Measurements from ENCODE around the gene DCDC2.
"Not testable (repeated sequence)": the region's sequence is repeated elsewhere in the genome, so short reads cannot be mapped to it uniquely, and the experiment has no call there.

The DCDC2 gene

GRCh38 chr6:24225838-24226237 is 132.0 kb downstream of the DCDC2 start:
- H3K4me3 ChIP-seq (ENCODE audit: control insufficient read depth, low read depth, low read length) = no peak overlapping the region
- no peak for DNase-seq (ENCODE audit: low read depth)
- TF ChIP-seq CTCF (conservative IDR thresholded peaks at IDR 0.05; ENCODE audit: control insufficient read depth, insufficient read depth, low read depth, low read length) = no peak

- H3K4me3 ChIP-seq (ENCODE audit: control insufficient read depth, low read depth, low read length) = no peak overlapping the region
- no peak for DNase-seq (ENCODE audit: low read depth)
- TF ChIP-seq CTCF (conservative IDR thresholded peaks at IDR 0.05; ENCODE audit: control insufficient read depth, insufficient read depth, low read depth, low read length) = no peak
These were observed 134.5 kb downstream of the DCDC2 start for GRCh38 chr6:24223115-24223919.

- DNase-seq (ENCODE audit: low read depth) = no peak
- no peak for TF ChIP-seq CTCF (conservative IDR thresholded peaks at IDR 0.05; ENCODE audit: control insufficient read depth, insufficient read depth, low read depth, low read length)
- H3K4me3 ChIP-seq (ENCODE audit: control insufficient read depth, low read depth, low read length) = no peak overlapping the region
These were observed 138.2 kb downstream of the DCDC2 start for GRCh38 chr6:24219670-24220069.

GRCh38 chr6:24214984-24215383 is 142.9 kb downstream of the DCDC2 start:
- no peak for TF ChIP-seq CTCF (conservative IDR thresholded peaks at IDR 0.05; ENCODE audit: control insufficient read depth, insufficient read depth, low read depth, low read length)
- DNase-seq (ENCODE audit: low read depth) = no peak
- no peak overlapping the region for H3K4me3 ChIP-seq (ENCODE audit: control insufficient read depth, low read depth, low read length)

- no peak for TF ChIP-seq CTCF (conservative IDR thresholded peaks at IDR 0.05; ENCODE audit: control insufficient read depth, insufficient read depth, low read depth, low read length)
- DNase-seq (ENCODE audit: low read depth) = no peak
- H3K4me3 ChIP-seq (ENCODE audit: control insufficient read depth, low read depth, low read length) = no peak overlapping the region
These were observed 150.4 kb downstream of the DCDC2 start for GRCh38 chr6:24207413-24207812.

GRCh38 chr6:24205020-24205492 is 152.8 kb downstream of the DCDC2 start:
- peak; percentile 54 for DNase-seq (ENCODE audit: low read depth)
- no peak overlapping the region for H3K4me3 ChIP-seq (ENCODE audit: control insufficient read depth, low read depth, low read length)
- peak; percentile 57 for TF ChIP-seq CTCF (conservative IDR thresholded peaks at IDR 0.05; ENCODE audit: control insufficient read depth, insufficient read depth, low read depth, low read length)

GRCh38 chr6:24204113-24204512 is 153.7 kb downstream of the DCDC2 start:
- H3K4me3 ChIP-seq (ENCODE audit: control insufficient read depth, low read depth, low read length); DNase-seq (ENCODE audit: low read depth): not testable (repeated sequence)
